Measurements from ENCODE around the gene SLC9A2.

Gene SLC9A2

GRCh38 chr2:102619414-102620319 lies at the start of gene SLC9A2:
TSS of gene SLC9A2 (plus strand) at chr2:102619553. CDS start at chr2:102619849, 296 bp downstream.
- in situ Hi-C loops (cut with MboI; ENCODE audit: low sequenced_read_pairs), result loop anchor here (25.0 kb wide), 1 partner anchor 157 kb away; the partner anchor contains the start of gene SLC9A4

GRCh38 chr2:102575888-102576287 lies 43.5 kb upstream of the SLC9A2 start:
- in situ Hi-C loops (cut with MboI; ENCODE audit: low sequenced_read_pairs), result no loop called here

- in situ Hi-C loops (cut with MboI; ENCODE audit: low sequenced_read_pairs), result no loop called here
Observed at GRCh38 chr2:102578376-102578775, 41.0 kb upstream of the SLC9A2 start.

GRCh38 chr2:102581911-102582310 lies 37.4 kb upstream of the SLC9A2 start:
- in situ Hi-C loops (cut with MboI; ENCODE audit: low sequenced_read_pairs), result no loop called here

GRCh38 chr2:102582845-102583244 lies 36.5 kb upstream of the SLC9A2 start:
- in situ Hi-C loops (cut with MboI; ENCODE audit: low sequenced_read_pairs), result no loop called here

- in situ Hi-C loops (cut with MboI; ENCODE audit: low sequenced_read_pairs), result no loop called here
Observed at GRCh38 chr2:102585847-102586404, 33.4 kb upstream of the SLC9A2 start.

GRCh38 chr2:102588213-102588939 lies 31.0 kb upstream of the SLC9A2 start:
- in situ Hi-C loops (cut with MboI; ENCODE audit: low sequenced_read_pairs), result no loop called here

- in situ Hi-C loops (cut with MboI; ENCODE audit: low sequenced_read_pairs), result no loop called here
Observed at GRCh38 chr2:102589444-102589843, 29.9 kb upstream of the SLC9A2 start.

GRCh38 chr2:102591491-102592045 lies 27.8 kb upstream of the SLC9A2 start:
- in situ Hi-C loops (cut with MboI; ENCODE audit: low sequenced_read_pairs), result no loop called here

- in situ Hi-C loops (cut with MboI; ENCODE audit: low sequenced_read_pairs), result no loop called here
Observed at GRCh38 chr2:102592601-102593000, 26.8 kb upstream of the SLC9A2 start.

GRCh38 chr2:102593516-102593915 lies 25.8 kb upstream of the SLC9A2 start:
- in situ Hi-C loops (cut with MboI; ENCODE audit: low sequenced_read_pairs), result no loop called here

GRCh38 chr2:102594445-102595016 lies 24.8 kb upstream of the SLC9A2 start:
- in situ Hi-C loops (cut with MboI; ENCODE audit: low sequenced_read_pairs), result no loop called here

- in situ Hi-C loops (cut with MboI; ENCODE audit: low sequenced_read_pairs), result no loop called here
Observed at GRCh38 chr2:102597788-102598187, 21.6 kb upstream of the SLC9A2 start.

GRCh38 chr2:102599486-102599885 lies 19.9 kb upstream of the SLC9A2 start:
- in situ Hi-C loops (cut with MboI; ENCODE audit: low sequenced_read_pairs), result no loop called here

- in situ Hi-C loops (cut with MboI; ENCODE audit: low sequenced_read_pairs), result loop anchor here (25.0 kb wide), 1 partner anchor 139 kb away; the partner anchor contains the start of gene SLC9A4
Observed at GRCh38 chr2:102601730-102602129, 17.6 kb upstream of the SLC9A2 start.

- in situ Hi-C loops (cut with MboI; ENCODE audit: low sequenced_read_pairs), result loop anchor here (25.0 kb wide), 1 partner anchor 142 kb away; the partner anchor contains the start of gene SLC9A4
Observed at GRCh38 chr2:102603904-102604303, 15.4 kb upstream of the SLC9A2 start.

GRCh38 chr2:102604769-102605168 lies 14.6 kb upstream of the SLC9A2 start:
- in situ Hi-C loops (cut with MboI; ENCODE audit: low sequenced_read_pairs), result loop anchor here (25.0 kb wide), 1 partner anchor 142 kb away; the partner anchor contains the start of gene SLC9A4

- in situ Hi-C loops (cut with MboI; ENCODE audit: low sequenced_read_pairs), result loop anchor here (25.0 kb wide), 1 partner anchor 144 kb away; the partner anchor contains the start of gene SLC9A4
Observed at GRCh38 chr2:102606353-102606752, 13.0 kb upstream of the SLC9A2 start.

GRCh38 chr2:102615620-102616436 lies 3.5 kb upstream of the SLC9A2 start:
- in situ Hi-C loops (cut with MboI; ENCODE audit: low sequenced_read_pairs), result loop anchor here (25.0 kb wide), 1 partner anchor 154 kb away; the partner anchor contains the start of gene SLC9A4

Measured in HL-60/S4 treated with phorbol 12-myristate 13-acetate at 8.2 ng/mL for 4 days and 3 days (cell line).